ENCODE results near the gene GABRG3.

DNA sequence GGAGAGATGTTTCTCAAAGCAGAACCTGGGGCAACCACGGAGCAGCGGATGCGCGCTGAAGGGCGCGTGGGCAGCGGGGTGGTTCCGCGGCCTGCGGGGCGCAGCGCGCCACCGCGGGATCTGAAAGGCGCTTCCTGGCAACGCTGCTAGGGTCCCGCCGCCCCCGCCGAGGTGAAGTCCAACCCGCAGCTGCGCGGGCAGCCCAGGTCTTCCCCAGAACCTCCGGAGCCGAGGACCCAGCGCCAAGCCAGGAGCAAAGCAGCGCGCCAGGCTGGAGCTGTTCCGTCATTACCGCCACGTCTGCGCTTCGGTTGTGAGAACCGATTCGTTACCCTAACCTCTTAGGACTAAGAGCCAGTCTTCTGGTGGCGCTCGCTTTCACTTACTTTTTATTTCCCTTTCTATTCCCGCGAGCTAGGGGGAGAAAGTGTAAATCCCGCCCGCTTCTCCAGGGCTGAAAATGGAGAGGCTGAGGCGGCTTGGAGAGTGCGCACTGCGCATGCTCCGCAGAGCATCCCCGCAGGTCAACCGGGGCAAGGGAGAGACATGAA is 3.2 kb upstream of the GABRG3 start:
- TF ChIP-seq MYC (IDR thresholded peaks at IDR 0.05; ENCODE audit: borderline replicate concordance, low read length): no peak
- TF ChIP-seq, protein P1, sequence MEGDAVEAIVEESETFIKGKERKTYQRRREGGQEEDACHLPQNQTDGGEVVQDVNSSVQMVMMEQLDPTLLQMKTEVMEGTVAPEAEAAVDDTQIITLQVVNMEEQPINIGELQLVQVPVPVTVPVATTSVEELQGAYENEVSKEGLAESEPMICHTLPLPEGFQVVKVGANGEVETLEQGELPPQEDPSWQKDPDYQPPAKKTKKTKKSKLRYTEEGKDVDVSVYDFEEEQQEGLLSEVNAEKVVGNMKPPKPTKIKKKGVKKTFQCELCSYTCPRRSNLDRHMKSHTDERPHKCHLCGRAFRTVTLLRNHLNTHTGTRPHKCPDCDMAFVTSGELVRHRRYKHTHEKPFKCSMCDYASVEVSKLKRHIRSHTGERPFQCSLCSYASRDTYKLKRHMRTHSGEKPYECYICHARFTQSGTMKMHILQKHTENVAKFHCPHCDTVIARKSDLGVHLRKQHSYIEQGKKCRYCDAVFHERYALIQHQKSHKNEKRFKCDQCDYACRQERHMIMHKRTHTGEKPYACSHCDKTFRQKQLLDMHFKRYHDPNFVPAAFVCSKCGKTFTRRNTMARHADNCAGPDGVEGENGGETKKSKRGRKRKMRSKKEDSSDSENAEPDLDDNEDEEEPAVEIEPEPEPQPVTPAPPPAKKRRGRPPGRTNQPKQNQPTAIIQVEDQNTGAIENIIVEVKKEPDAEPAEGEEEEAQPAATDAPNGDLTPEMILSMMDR (IDR thresholded peaks at IDR 0.05): no peak
- TF ChIP-seq MAFK (IDR thresholded peaks at IDR 0.05; ENCODE audit: partially characterized antibody): no peak
- TF ChIP-seq, protein P2, sequence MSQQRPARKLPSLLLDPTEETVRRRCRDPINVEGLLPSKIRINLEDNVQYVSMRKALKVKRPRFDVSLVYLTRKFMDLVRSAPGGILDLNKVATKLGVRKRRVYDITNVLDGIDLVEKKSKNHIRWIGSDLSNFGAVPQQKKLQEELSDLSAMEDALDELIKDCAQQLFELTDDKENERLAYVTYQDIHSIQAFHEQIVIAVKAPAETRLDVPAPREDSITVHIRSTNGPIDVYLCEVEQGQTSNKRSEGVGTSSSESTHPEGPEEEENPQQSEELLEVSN (IDR thresholded peaks at IDR 0.05; ENCODE audit: borderline replicate concordance, low read depth): no peak
- TF ChIP-seq RCOR1 (IDR thresholded peaks at IDR 0.05; ENCODE audit: low read depth, low read length): no peak
- no peak for TF ChIP-seq RAD21 (conservative IDR thresholded peaks at IDR 0.05 in 1 of 2, IDR thresholded peaks at IDR 0.05 in 1 of 2)
